GM19099 (cell line): ENCODE measurements around the gene UBE2V1.

Experiments
- POLR2A ChIP-seq: IDR thresholded peaks from 3 replicates; pipeline ENCODE4 v1.6.1; 2011; ENCODE audit warnings: low read depth; ENCODE audit not compliant: insufficient read length; ENCODE audit errors: extremely low read depth

The UBE2V1 gene

DNA sequence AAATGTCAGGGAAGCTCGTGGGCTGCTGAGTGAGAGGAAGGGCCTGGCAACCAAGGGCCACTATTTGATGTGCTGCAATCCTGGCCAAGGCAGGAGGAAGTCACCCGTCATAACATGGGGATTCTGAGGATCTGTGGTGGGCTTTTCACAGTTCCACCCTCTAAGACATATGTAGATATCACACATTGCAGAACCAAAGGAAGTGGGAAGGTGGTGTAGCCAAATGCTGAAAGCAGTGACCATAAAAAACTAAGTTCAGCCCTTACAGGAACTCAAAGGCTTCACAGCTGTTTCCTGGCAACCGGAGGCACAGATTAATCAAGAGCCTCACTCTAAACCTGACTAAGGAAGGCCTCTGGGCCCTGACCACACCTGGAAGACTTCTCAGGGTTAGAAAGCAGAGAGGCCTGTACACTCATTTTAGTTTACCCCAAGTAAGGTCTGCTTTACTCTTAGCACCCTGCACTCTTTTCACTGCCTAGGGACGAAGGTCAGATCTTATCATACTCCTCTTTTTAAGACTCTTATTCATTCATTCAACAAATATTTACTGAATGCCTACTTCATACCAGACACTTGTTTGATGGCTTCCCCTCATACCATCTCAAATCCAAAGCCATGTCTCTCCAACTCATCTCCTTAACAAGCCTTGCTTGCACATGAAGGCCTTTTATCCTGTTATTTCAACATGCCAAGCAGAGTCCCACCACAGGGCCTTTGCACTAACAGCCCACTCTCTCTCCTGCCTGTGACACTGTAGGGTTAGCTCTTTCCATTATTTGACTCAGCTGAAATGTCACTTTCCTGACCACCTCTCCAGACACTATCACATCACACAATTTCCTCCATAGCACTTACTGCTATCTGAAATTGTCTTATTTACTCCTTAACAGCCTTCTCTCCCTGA lies 2.6 kb downstream of the UBE2V1 start:
- no peak for TF ChIP-seq POLR2A

- no peak for TF ChIP-seq POLR2A
Measured at GRCh38 chr20:50108556-50109235, 4.3 kb downstream of the UBE2V1 start.

DNA sequence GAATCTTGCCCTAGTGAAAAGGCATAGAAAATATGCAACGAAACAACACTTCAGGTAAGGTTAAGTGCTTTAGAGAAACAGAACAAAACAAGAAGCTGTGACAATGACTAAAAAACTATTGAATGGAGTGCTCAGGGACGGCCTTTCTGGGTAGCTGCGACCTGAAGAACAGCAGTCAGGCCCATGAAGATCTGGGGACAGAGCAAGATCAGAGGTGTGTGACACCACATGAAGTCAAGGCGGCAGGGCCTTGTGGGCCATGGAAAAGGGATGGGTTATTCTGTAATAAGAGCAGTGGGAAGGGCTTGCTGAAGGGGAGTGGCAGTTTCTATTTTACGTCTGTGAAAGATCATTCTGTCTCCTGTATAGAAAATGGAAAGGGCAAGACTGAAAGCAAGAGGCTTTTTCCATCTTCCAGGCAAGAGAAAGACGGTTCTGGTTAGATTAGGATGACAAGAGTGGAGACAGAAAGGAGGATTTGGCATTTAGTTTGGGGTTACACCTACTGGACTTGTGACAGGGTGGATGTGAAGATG lies 5.1 kb downstream of the UBE2V1 start:
- TF ChIP-seq POLR2A: no peak

DNA sequence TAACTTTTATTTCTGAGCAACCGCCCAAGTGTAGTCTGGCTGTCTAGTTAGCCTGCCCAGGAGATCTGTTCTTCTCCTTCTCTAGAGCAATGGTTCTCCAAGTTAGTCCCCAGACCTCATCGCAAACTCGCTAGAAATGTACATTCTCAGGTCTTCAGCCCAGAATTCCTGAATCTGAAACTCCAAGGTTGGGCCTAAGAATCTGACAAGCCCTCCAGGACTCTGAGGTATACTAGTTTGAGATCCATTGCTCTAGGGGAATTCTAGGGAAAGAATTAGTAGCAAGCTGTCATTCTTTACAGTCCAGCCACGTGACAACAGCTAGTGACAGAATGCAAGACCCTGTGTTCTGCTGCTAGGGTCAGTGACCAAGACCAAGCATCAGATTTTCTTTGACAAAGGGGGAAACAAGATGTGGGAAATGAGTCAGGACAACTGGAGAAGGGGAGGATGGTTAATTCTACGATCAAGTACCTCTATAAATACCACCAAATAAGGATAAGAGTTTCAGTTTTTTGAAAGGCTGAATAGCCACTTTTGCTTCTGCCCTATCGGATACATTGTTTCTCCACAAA lies 5.8 kb downstream of the UBE2V1 start:
- no peak for TF ChIP-seq POLR2A

DNA sequence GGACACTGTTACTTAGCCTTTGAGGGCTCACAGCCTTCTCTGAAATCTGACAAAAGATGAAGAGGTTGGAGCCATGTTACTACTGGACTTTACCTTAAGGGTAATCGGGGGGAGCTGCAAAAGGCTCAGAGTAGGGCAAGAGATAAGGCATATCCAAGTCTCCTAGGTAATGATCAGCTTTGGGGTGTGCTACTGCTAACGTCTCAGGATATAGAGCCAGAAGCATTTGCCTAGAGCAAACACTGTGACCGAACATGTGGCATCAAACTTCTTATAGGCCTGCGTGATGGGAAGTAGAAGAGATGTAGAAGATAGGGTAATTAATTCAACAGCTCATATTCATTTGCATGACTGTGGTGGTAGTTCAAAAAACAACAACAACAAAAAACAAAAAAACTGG lies 11.1 kb downstream of the UBE2V1 start:
- TF ChIP-seq POLR2A: no peak

- no peak for TF ChIP-seq POLR2A
Measured at GRCh38 chr20:50101281-50101680, 11.7 kb downstream of the UBE2V1 start.

- TF ChIP-seq POLR2A: no peak
Measured at GRCh38 chr20:50100552-50100951, 12.4 kb downstream of the UBE2V1 start.

GRCh38 chr20:50099565-50099991 lies 13.4 kb downstream of the UBE2V1 start:
- no peak for TF ChIP-seq POLR2A

DNA sequence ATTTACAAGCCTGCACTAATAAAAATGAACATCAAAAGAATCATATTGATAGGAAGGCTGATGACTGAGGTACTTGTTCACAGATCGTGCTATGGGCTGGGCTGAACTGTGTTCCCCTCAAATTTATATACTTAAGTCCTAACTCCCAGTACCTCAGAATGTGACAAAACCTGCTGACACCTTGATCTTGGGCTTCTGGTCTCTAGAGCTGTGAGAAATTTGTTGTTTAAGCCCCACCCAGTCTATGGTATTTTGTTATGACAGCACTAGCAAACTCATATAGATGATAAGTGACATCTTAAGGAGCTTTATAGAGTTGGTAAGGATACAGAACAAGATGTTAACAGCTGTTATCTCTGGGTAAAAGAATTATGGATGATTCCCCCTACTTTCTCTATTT lies 13.8 kb downstream of the UBE2V1 start:
- no peak for TF ChIP-seq POLR2A

DNA sequence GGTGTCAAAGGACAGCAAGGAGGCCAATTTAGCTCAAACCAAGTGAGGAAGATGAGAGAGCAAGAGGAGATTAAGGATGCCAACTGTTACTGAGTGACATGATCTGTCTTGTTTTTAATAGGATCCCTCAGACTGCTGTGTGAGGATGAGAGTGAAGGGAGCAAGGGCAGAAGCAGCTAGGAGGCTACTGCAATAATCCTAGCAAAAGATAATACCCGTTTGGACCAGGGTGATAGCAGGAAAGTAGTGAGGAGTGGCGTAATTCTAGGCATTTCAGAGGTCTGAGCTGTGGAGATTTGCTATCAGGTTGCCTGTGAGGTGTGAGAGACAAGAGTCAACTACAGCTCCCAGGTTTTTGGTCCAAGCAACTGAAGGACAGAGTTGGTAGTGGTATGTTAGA lies 14.7 kb downstream of the UBE2V1 start:
- TF ChIP-seq POLR2A: no peak

- TF ChIP-seq POLR2A: no peak
Measured at GRCh38 chr20:50097843-50098242, 15.1 kb downstream of the UBE2V1 start.

GRCh38 chr20:50096237-50096636 lies 16.7 kb downstream of the UBE2V1 start:
- no peak for TF ChIP-seq POLR2A

DNA sequence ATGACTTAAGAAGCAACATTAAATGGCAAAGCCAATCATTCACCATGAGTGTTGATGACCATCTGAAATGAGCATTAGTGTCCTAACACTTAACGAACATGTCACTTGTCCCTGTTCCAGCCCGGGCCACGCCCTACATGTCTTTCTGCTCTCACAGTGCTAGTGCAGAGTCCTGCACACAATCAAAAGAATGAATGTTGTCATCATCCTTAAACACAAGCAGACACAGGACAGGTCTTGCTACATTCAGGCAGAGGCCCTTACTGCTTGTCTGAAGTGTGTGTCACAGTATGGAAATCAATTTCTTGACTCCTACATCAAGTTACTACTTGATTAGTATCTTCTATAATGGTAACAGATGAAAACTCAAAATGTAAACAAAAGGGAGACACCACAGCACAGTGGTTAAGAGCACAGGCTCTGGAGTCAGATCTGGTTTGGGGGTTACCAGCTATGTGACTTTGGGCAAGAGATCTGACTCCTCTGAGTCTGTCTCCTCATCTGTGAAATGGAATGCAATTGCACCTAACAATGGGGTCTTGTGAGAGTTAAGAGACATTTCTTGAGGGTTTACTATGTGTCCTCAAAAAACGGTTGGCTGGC lies 17.4 kb downstream of the UBE2V1 start:
- TF ChIP-seq POLR2A: no peak

- TF ChIP-seq POLR2A: no peak
Measured at GRCh38 chr20:50094522-50094921, 18.4 kb downstream of the UBE2V1 start.

DNA sequence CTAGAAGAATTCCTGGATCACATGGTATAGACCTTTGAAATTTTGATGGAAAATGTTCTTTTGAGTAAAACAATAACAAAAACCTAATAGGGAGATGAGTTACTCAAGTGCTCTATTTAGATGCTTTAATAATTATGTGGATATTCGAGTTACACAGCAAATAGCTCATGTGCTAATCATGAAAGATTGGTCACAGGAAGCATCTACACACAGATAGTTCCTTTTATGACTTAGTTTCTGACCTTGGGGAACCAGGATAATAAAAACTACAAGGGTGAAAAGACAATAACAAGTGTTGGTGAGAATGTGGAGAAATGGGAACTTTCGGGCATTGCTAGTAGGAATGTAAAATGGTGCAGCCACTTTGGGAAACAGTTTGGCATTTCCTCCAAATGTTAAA lies 19.7 kb downstream of the UBE2V1 start:
- no peak for TF ChIP-seq POLR2A

DNA sequence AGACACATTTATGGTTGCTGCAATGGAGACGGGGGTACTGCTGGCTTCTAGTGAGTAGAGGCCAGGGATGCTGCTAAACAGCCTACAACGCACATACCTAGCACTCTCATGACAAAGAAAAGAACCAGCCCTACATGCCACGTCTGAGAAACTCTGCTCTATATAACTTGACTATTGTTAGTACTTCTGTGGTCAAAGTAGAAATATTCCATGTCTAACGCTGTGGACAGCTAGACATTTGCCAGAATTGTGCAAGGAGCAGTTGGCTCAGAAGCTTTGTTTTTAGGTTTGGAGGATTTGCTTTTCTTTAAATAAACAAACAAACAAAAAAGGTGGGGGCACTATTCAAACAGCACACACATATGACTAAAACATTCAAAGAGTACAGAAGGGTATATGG lies 20.5 kb downstream of the UBE2V1 start:
- no peak for TF ChIP-seq POLR2A

DNA sequence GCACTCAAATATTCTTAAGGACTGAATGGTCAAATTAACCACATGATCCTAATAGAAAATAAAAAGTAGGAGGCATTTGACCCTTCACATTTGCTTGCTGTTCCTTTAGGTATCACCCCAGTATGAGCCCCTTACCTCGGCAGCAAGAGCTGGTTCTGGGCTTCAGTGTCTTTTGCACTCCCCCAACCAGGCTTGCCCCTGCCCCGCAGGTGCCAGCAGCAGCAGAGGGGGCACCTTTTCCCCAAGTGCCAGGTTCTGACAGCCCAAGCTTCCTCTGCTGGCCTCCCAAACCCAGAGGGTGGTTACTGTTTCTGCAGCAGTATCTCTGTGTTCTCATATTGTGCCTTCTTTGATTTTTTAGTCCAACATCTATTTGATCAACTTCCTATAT lies 23.2 kb downstream of the UBE2V1 start:
- no peak for TF ChIP-seq POLR2A
